MM.1S (cell line): ENCODE data around the gene TMEM204.

Experiments used
- EZH2 ChIP-seq: fragments of 300-600 bp; sonication (generic); optimal IDR thresholded peaks from 2 replicates; pipeline ENCODE3; 2017; ENCODE audit warnings: low read depth, mild to moderate bottlenecking, antibody characterized with exemption, low read length, mixed read lengths
- EZH2phosphoT487 ChIP-seq: fragments of 300-600 bp; sonication (generic); IDR thresholded peaks from 2 replicates; pipeline ENCODE4 v1.6.1; 2018; ENCODE audit warnings: antibody characterized with exemption, low read length
- TF ChIP-seq, protein P1 (sequence below): fragments of 300-600 bp; sonication (generic); IDR thresholded peaks from 2 replicates; pipeline ENCODE4 v1.5.1; 2016; ENCODE audit warnings: antibody characterized with exemption, low read length, mixed read lengths

- TF ChIP-seq, protein P1, sequence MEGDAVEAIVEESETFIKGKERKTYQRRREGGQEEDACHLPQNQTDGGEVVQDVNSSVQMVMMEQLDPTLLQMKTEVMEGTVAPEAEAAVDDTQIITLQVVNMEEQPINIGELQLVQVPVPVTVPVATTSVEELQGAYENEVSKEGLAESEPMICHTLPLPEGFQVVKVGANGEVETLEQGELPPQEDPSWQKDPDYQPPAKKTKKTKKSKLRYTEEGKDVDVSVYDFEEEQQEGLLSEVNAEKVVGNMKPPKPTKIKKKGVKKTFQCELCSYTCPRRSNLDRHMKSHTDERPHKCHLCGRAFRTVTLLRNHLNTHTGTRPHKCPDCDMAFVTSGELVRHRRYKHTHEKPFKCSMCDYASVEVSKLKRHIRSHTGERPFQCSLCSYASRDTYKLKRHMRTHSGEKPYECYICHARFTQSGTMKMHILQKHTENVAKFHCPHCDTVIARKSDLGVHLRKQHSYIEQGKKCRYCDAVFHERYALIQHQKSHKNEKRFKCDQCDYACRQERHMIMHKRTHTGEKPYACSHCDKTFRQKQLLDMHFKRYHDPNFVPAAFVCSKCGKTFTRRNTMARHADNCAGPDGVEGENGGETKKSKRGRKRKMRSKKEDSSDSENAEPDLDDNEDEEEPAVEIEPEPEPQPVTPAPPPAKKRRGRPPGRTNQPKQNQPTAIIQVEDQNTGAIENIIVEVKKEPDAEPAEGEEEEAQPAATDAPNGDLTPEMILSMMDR, result no peak
- TF ChIP-seq EZH2 (no peak), EZH2phosphoT487 (no peak)
Measured at GRCh38 chr16:1508494-1509187, 24.8 kb upstream of the TMEM204 start.
